GM18498 (cell line): ENCODE measurements around the gene JAML.

Experiments
- ATAC-seq: cut with Tn5 transposase; IDR thresholded peaks from one replicate; pipeline ENCODE4 v1.9.1; 2021; ENCODE audit warnings: mild to moderate bottlenecking, moderate library complexity; ENCODE audit not compliant: unreplicated experiment

Gene JAML

DNA sequence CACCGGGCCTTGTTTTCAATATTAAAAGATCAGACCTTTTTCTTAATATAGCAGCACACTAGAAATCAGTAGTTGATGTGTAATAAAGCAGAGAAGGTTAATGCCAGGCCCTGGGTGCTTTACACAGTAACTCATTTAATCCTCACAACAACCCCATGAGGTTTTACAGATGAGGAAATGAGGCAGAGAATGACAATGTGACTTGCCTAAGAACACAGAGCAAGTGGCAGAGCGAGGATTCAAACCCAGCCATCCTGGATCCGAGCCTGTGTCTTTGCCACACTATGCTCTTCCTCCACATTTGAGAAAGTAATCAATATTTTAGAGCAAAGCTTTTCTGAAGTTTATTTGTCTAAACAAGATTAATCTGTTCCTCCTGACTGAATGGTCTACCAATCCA lies 7.2 kb downstream of the JAML start:
- no peak for ATAC-seq

DNA sequence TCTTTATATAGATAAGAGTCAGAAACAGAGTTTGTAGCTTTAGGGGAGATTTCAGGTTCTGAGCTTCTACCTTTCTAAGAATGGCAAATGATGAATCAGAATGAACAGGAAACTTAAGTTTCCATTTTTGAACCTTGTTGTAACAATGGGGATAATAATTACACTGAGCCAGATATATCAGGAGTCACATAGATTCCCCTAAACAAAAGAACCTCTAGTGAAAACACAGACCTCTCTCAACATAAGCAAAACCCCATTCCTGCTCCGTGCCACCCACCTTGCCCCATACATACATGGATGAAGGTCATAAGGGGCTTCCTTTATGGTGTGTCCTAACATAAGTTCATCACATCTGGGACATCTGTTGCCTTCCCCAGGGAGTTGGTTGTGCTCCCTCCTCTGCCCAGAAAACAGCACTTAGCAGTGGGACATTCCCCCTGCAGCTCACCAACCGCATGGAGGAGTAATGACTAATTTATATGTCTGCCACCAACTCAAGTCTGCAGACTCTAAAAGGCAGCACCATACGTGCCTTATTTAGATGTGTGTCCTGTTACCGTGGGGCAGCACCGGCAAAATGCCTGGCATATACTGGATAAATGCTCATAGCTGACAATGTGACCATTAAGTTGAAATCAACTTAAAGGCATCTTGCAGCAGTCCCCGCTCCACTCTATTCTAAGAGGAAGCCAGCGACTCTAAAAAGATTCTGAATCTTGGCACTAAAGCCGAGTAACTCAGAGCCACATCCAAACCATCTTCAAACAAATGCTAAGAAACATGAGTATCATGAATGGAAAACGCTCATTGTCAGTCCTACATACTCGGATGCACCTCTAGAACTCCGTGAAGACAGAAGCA lies 8.0 kb downstream of the JAML start:
- ATAC-seq: peak; percentile 37

DNA sequence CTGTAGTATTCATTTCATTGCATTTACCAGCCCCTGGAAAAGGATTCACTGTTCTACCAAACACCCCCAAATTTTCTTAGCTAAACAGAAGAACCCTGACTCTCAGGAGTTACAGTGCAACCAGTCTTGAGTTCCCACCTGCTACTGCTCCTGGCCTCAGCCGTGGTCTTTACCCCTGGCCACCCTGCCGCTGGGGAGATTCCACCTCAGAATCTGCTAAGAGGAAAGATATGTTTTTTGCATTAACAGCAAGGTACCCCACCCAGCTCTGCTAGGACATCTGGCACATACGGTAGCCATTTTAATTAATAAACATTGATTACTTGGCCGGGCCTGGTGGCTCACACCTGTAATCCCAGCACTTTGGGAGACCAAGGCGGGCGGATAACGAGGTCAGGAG lies 9.0 kb downstream of the JAML start:
- ATAC-seq: no peak

DNA sequence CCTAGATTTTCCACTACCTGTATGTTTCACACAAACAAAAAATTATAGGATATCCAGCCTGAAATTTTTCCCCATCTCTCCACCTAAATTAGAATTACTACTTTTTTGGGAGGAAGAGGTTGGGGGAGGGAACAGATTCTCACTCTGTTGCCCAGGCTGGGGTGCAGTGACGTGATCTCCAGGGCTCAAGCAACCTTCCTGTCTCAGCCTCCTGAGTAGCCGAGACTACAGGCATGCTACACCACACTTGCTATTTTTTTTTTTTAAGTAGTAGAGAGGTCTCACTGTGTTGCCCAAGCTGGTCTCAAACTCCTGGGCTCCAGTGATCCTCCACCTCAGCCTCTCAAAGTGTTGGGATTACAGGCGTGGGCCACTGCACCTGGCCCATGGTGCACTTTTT lies 9.5 kb downstream of the JAML start:
- ATAC-seq: no peak

DNA sequence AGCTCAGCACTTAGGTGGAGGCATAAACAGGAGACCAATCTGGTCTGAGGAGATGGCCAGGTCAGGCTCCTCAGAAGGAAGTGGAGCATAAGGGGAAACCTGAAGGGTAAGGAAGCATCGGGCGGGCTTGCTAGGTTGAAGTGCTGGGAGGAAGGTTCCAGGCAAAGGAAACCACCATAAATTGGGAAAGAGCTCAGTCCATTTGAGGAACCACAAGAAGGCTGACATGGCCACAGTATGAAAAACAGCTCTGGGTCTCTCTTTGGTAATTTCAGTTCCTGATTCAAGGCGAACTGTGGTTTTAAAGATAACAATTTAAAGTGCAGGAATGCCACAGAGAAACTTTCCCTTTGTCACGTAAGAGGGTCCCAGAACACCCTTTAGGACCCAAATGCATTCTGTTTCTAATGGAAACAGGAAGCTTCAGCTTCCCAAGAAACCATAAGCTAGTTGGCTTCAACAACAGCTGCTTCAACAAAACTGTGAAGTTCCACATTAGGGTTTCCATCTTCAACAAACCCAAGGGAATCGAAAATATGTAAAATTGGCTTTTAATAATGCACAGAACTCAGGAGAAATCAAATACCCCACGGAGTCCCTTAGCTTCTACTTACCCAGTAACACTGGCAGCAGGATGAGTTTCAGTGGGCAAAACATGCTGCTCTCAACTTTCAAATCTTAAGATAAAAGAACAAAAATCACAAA lies 10.4 kb downstream of the JAML start:
- ATAC-seq: no peak

DNA sequence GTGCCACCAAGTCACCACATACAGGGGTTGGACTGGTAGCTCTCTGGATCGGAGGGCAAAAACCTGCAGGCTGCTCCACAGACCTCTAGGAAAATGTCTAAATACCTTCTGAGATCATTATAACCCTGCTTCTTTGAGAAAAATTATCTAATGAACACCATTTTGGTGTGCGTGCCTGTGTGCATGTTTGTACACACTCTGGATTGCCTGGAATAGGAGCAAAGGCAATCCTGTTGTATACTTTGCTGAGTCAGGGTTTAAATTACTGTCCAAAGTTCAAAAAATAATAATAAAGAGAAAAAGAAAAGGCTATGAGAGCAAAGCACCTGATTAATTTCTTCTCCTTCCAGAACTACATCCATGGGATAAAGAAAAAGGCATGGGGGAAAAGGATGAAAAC lies 11.0 kb downstream of the JAML start:
- ATAC-seq: no peak

DNA sequence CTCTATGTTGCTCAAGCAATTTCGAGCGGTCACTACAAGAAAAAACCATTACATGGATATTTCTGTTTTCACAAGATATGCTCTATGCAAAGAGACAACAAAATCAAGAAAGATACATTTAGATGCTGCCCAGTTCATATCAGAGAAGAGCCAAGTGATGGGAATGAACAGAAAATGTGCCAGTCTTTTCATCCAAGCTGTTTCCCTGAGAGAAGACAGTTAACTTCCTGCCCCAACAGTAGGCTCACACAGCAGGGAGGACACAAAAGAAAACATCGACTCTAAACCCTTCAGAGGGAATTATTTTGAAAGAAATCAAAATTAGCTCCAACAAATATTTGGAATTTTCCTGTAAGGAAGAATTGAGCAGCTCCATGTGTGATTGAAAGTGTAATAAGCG lies 11.6 kb downstream of the JAML start:
- no peak for ATAC-seq

DNA sequence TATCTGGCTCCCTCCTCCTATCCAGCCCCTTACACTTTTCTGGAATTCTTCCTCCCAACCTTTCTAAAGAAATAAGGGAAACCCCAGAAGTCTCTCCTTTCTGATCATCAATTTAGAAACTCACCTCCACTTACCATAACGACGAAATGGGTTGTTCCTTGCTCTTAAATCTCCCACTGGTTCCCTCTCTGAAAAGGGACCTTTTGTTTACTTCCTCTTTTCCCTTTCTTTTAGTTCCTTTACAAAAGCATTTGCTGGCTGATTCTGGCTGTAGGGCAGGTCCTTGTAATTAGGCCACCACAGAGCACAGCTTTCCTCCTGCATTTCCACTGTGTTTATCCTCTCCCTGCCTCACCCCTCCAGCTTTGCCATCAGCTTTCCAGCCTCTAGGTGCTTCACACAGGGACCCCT lies 12.0 kb downstream of the JAML start:
- no peak for ATAC-seq

DNA sequence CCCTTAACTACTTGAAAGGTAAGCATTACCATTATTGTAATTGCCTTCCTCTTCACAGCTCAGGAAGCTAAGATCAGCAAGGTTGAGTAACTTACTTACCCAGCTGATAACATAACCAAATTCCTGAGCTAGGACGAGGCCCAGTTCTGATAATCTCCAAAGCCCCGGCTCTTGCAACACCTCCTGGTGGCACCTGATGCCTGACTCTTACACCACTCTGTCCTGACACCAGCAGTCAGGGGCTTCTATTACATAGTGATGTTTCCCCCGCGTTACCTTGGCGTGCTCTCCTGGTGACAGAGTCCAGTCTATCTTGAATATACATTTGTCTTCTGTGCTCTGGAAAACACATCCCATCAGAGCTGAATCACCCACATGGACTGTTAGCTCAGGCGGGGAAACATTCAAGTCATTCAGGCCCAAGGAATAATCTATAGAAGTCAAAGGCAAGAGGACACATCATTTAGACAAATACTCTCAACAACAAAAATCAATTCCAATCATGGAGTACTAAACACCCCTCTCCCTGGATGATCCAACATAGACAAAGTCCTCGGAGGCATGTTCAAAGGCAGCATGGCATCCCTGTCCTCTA lies 12.6 kb downstream of the JAML start:
- ATAC-seq: no peak

DNA sequence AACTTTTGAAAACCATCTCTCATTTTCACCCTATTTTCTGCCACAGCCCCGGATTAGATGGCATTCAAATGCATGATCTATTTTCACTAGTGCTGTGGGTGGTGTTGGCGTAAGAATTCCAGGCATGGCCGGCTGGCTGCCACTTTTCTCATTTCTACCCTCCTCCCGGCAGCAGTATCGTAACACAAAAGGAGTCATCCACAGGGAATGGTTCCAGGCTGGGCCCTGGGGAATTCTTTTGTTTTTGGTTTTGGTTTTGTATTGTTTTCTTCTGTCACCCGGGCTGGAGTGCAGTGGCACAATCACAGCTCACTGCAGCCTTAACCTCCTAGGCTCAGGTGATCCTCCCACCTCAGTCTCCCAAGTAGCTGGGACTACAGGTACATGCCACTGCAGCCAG lies 13.8 kb downstream of the JAML start:
- ATAC-seq: no peak

DNA sequence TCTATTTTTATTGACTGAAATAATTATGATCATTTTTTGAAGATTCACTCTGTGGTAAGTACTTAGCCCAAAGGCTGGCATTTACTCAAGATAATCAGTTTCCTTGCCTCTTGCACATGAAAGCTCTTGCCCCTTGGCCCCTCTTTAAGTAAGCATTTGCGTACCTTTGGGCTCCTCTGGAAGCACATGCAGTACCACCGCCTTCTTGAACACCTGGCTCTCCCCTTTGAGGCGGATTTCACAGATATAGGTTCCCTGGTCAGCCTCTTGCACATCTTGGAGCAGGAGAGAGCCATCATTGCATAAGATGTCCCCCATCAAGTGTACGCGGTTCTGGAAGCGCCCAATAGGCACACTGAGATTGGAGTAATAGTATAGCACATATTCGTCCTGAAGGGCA lies 14.5 kb downstream of the JAML start:
- ATAC-seq: no peak

DNA sequence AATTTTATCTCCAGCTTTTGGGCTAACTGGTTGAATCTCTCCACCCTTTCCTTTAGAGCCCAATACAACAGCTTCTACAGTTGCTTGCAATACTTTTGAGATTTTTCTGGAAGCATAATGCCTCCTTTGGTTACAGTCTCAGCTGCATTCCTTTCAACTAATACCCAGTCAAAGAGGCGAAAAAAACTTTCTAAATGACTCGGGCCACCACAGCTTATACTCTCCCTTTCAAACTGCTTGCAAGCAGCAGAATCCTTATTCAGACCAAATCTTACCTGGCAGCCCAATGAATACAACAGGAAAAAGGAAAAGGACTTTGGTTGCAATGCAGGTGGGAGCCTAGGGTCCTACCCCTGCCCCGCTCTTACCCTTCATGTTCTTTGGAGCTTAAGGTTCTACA lies 15.8 kb downstream of the JAML start:
- ATAC-seq: no peak

DNA sequence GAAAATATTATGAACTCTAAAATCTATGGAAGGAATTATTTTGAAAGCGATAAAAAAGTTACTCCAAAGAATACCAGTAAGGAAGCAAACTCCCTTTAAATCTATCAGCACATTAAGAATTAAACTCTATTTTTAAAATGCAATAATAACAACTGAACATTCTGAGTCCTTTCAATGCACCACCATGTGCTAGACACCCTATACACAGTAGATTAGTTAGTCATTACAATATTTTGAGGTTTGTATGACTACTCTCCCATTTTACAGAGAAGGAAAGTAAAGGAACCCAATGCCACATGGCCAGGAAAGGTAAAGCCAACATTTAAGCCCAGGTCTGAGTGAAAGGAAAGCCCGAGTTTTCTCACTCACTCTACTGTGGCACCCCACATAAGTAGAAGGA lies 17.7 kb downstream of the JAML start:
- ATAC-seq: no peak

DNA sequence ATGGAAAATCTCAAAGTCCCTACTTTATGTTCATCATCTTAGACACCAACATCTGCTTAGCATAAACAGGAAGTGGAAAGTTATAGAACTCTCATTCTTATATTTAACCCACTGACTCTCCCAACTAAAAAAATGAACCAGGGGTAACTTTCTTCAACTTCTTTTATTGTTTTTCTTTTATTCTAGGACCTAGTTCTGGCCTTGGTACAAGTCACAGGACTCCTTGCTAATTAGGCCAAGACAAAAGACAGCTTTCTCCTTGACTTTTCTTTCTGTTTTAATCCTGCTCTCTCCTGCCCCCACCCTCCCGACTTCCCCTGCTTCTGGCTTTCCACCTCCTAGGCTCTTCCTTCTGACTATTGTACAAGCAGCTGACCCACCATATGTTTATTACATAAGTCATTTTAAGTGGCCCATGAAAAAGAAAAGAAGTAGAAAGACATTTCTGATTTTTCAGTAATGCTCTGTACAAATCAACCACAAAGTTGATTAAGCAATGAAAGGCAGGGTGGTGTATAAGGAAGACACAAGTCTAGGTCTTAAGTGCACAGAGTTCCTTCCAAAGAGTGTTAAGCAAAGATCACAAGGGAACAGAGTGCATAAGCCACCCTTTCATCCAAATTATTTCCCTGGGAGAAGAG lies 18.3 kb downstream of the JAML start:
- ATAC-seq: no peak

DNA sequence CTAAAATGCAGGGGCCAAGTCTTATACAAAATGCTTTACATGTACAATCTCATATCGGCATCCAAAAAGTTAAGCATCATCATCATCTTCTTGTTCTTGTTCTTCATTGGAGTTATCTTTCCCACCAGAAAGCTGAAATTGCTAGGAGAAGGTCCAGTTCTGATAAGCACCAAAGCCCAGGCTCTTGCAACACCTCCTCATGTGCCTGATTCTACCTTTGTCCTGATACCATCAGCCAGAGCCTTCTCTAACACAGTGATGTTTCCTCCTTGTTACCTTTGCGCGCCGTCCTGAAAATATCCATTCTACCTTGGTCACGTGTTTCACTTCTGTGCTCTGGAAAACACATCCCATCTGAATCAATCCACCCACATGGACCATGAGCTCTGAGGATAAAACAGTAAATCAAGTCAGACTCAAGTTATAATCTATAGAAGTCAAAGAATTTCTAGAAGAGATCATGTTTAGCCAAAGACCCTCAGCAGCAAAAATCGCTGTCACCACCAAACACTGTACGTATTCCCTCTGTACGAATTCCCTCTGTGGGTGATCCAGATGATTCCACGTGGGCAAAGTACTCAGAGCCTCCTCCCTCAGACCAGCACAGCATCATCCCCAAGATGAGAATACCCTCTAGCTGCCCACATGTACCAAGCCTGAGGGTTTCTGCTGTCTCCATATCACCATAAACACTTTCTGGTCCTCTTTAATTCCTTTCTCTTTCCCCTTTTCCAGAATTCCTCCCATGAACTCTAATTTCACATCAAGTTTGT lies 19.0 kb downstream of the JAML start:
- no peak for ATAC-seq

DNA sequence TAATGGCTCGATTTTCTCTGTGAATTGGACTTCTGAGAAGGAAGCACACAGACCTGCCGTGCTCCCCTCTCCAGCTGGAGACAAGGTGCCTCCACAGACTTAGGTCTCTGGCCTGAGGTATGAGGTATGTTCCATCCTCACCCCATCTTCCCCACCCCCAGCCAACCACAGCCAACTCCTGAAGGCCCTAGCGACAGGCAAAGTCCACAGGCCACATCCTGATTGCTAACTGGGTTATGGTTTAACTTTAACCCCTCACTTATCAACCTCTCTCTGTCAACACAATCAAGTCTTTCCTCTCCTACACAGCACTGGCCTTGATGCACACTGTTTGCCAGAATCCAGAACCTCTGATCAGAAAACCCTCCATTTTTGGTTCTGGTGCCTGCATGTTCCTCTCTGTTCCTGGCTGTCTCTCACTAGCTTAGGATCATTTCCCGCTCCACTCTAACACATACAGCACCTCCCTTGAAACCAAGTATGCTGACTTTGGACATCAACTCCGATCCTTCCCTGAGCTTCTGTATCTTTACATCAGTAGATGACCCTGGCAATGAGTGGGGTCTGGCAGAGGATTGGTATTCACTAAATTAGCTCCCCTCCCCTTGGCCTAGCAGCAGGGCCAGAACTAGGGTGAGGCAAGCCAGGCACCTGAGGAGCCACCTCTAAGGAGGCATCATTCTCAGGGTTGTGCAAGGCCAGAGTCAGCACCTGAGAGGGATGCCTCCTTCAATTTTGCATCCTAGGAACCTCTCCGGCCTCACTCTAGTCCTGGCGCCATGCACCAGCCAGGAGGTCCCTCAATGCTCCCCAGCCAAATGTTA lies 22.0 kb downstream of the JAML start:
- ATAC-seq: no peak

DNA sequence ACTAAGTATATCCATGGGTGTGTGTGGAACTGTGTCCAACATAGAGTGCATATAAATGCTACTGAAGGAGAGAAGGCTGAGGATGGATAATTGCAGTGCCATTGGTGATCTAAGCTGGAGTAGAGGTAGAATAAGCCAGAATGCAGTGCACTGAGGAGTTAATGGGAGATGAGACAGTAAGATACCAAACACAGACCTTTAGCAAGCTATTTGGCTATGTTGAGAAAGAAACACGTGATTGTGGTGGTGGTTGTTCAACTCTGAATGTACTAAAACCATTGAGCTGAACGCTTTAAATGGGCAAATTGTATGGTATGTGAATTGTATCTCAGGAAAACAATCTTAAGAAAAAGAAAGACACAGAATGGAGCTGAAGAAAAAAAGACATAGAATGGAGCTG lies 22.8 kb downstream of the JAML start:
- ATAC-seq: no peak

DNA sequence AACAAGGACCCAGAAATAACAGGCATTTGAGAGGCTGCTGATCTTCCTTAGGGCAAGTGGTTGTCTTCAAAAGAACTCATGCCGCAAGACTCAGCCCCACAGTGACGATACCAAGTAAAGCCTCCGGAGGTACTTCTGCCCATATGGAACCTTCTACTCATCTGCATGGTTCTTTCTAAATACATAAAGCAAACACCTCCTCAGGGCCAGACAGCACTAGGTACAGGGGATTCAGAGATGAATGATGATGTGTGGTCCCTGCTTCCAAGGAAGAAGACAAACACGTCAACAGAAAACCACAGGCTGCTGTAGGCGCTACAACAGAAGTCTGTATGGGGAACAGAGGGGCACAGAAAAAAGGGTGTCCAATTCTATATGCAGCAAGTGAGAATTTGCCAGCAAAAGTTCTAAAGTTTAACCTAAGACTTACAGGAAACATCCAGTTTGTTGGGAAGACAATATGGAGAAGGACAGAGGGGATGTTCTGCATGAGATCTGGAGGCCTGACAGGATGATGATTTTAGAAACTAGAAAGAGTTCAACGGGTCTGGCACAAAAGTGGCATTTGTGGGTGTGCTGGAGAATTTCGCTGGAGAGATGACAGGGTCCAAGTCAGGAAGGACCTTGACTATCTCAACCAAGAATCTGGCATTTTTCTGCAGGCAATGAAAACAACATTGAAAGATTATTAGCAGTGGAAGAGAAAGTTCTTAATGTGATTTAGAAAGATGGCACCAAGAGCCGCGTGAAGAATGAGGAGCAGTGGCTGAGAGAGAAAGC lies 23.7 kb downstream of the JAML start:
- no peak for ATAC-seq

DNA sequence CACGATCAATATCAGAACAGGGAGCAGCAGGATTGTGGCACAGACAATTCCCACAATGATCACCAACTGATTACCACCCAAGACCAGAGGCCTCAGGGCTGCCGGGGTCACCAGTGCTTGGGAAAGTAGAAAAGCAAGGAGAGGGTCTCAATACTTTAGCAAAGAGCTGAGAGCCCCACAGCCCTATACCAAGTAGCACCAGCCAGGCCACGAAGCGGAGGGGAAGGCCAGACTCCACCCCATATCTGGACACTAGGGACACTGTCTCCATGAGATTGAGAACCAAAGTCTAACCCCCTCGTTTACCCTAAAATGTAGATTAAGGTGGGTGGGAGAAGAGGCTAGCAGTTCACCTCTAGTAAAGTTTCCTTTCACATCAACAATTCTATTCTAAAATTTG lies 24.3 kb downstream of the JAML start:
- ATAC-seq: no peak
